Uterus (tissue), 4 donors: ENCODE measurements around the gene RIF1. TPM values are rescaled to one million over a fixed set of nuclear protein-coding genes. Genes with fewer than 3 reads are reported as not detected.

Experiments used
- DNase-seq, 2 donors: peaks; one replicate each; pipeline ENCODE4 v3.0.0-alpha.2; 2019 to 2020
- H3K27ac ChIP-seq, 2 donors: fragments of 200-600 bp; sonication (generic); 1 replicate in 1 of 2; 2 replicates in 1 of 2; pipeline ENCODE4 v1.5.1; 2016 to 2018
- H3K27me3 ChIP-seq, 2 donors: fragments of 200-600 bp; sonication (generic); one replicate each; pipeline ENCODE4 v1.5.1; 2018 to 2019; ENCODE audit warnings: control low read depth in 1 of 2
- H3K36me3 ChIP-seq, 2 donors: fragments of 200-600 bp; sonication (generic); one replicate each; pipeline ENCODE4 v1.5.1; 2019; ENCODE audit warnings: control low read depth in 1 of 2
- H3K4me1 ChIP-seq, 2 donors: fragments of 200-600 bp; sonication (generic); one replicate each; pipeline ENCODE4 v1.5.1; 2018 to 2019; ENCODE audit warnings: control low read depth in 1 of 2
- H3K4me3 ChIP-seq, 2 donors: fragments of 200-600 bp; sonication (generic); 1 replicate in 1 of 2; 2 replicates in 1 of 2; pipeline ENCODE4 v1.5.1; 2018 to 2019; ENCODE audit warnings: mild to moderate bottlenecking in 1 of 2
- H3K9me3 ChIP-seq, 2 donors: fragments of 200-600 bp; sonication (generic); one replicate each; pipeline ENCODE4 v1.5.1; 2019; ENCODE audit warnings: control low read depth in 1 of 2
- CTCF ChIP-seq, 4 experiments: fragments of 200-600 bp in 2 of 4; fragments of 450-650 bp in 2 of 4; sonication (generic) in 2 of 4; IDR thresholded peaks; one replicate each; pipeline ENCODE4 v1.5.1; 2016 to 2019; ENCODE audit warnings: antibody characterized with exemption in 4 of 4, mild to moderate bottlenecking in 2 of 4, moderate library complexity in 1 of 4
- POLR2A ChIP-seq, 2 donors: fragments of 450-650 bp; IDR thresholded peaks; one replicate each; pipeline ENCODE4 v1.6.1; 2016; ENCODE audit warnings: antibody characterized with exemption in 2 of 2, mild to moderate bottlenecking in 1 of 2, moderate library complexity in 1 of 2
- intact Hi-C: fragments of 100-400 bp; cut with DNase I; formaldehyde crosslinking; loops from one replicate; pipeline ENCODE4 v1.15.1; 2023; ENCODE audit warnings: low total_unique reads
- total RNA-seq, 4 donors: library from RNA; depleted of rRNA in 3 of 4; stranded (reverse); fragments of >200 nt in 3 of 4; gene quantifications; one replicate each; pipeline versions ENCODE4 v1.1.0 to v1.2.4, GENCODE V29; 2014 to 2023
- donor health status: DM: yes; HTN: yes; CAD: no.

RIF1 gene
- total RNA-seq, 4 donors from 2014 or later: 19.0 to 99.6 (median 56.3) TPM

DNA sequence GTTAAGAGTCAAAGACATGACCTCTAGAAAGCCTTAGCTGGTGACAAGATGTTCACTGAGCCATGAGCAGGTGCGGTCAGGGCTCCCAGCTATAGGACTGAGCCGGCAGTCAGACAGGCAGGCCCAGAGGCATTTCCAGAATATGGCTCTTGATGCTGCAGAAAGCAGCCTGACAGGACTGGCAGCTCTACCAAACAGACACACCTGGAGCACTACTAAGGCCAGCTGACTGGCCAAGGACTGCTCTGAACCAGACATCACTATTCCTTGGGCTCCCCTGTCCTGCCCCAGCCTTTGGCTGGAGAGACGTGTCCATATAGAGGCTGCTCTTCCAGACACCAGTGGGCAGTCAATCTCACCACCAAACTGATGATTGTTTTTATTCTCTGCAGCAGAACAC lies 98.8 kb downstream of the RIF1 start:
- H3K9me3 ChIP-seq: no peaks in the 10 kb centered on the region
- no peak for TF ChIP-seq CTCF (IDR thresholded peaks at IDR 0.05)
- TF ChIP-seq POLR2A (IDR thresholded peaks at IDR 0.05): no peak
- no peak for DNase-seq
- H3K36me3 ChIP-seq: no peaks in the 10 kb centered on the region
- H3K27ac ChIP-seq: no peak overlapping the region
- H3K4me3 ChIP-seq: no peak overlapping the region
- no peaks in the 10 kb centered on the region for H3K4me1 ChIP-seq
- H3K27me3 ChIP-seq: no peaks in the 10 kb centered on the region
- intact Hi-C loops: no loop called here

- no peak overlapping the region for H3K4me3 ChIP-seq
- H3K27me3 ChIP-seq: no peaks in the 10 kb centered on the region
- no peaks in the 10 kb centered on the region for H3K9me3 ChIP-seq
- TF ChIP-seq CTCF (IDR thresholded peaks at IDR 0.05) (no peak), POLR2A (IDR thresholded peaks at IDR 0.05) (no peak)
- H3K27ac ChIP-seq: no peak overlapping the region
- no peaks in the 10 kb centered on the region for H3K4me1 ChIP-seq
- H3K36me3 ChIP-seq: no peaks in the 10 kb centered on the region
- DNase-seq: no peak
- intact Hi-C loops: no loop called here
Measured at GRCh38 chr2:151518802-151519201, 109.1 kb downstream of the RIF1 start.

DNA sequence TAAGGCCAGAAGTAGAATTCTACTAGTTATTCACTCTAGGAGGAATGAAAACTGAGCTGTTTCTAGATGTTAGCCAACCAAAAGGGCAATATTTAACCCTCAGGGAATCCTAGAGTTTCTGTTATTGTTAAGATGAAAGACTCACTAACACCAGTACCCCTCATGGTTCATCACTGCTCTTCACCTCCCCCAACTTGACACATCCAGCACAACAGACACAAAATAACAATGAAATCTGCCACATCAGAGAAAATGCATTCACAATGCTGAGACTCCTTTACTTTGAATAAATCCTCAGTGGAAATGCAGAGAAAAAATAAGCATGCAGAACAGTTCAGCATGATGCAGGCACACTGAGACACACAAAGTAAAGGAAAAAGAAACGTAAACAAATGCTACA lies 111.3 kb downstream of the RIF1 start:
- no peak for TF ChIP-seq CTCF (IDR thresholded peaks at IDR 0.05)
- TF ChIP-seq POLR2A (IDR thresholded peaks at IDR 0.05): no peak

GRCh38 chr2:151522556-151522955 lies 112.9 kb downstream of the RIF1 start:
- Histone ChIP-seq H3K27ac (no peak overlapping the region), H3K4me1 (no peaks in the 10 kb centered on the region), H3K4me3 (no peak overlapping the region), H3K9me3 (no peaks in the 10 kb centered on the region), H3K27me3 (no peaks in the 10 kb centered on the region), H3K36me3 (no peaks in the 10 kb centered on the region)
- intact Hi-C loops: no loop called here
- no peak for DNase-seq
- TF ChIP-seq POLR2A (IDR thresholded peaks at IDR 0.05) (no peak), CTCF (IDR thresholded peaks at IDR 0.05) (no peak)

More for the DNA sequence above, 111.3 kb downstream of the RIF1 start:
- no peaks in the 10 kb centered on the region for H3K27me3 ChIP-seq
- no peak overlapping the region for H3K27ac ChIP-seq
- no peak overlapping the region for H3K4me3 ChIP-seq
- intact Hi-C loops: no loop called here
- no peaks in the 10 kb centered on the region for H3K36me3 ChIP-seq
- no peak for DNase-seq
- no peaks in the 10 kb centered on the region for H3K4me1 ChIP-seq
- no peaks in the 10 kb centered on the region for H3K9me3 ChIP-seq

- Histone ChIP-seq H3K9me3 (no peaks in the 10 kb centered on the region), H3K27ac (no peak overlapping the region), H3K4me1 (no peaks in the 10 kb centered on the region), H3K36me3 (no peaks in the 10 kb centered on the region), H3K27me3 (no peaks in the 10 kb centered on the region), H3K4me3 (no peak overlapping the region)
- TF ChIP-seq CTCF (IDR thresholded peaks at IDR 0.05) (no peak), POLR2A (IDR thresholded peaks at IDR 0.05) (no peak)
- intact Hi-C loops: no loop called here
- no peak for DNase-seq
Measured at GRCh38 chr2:151523850-151524249, 114.1 kb downstream of the RIF1 start.
